Hematopoietic multipotent progenitor cell treated with erythropoietin and hydrocortisone succinate and interleukin-3 and kit ligand, for 6 days (in vitro differentiated cells): ENCODE data around the gene PRSS23.

Experiments
- DNase-seq: peaks from one replicate; pipeline ENCODE4 v3.0.0-alpha.2; 2015

Gene PRSS23

GRCh38 chr11:86790867-86791849, 9.2 kb upstream of the PRSS23 start:
- DNase-seq: no peak

- no peak for DNase-seq
These were observed 8.2 kb upstream of the PRSS23 start for GRCh38 chr11:86792150-86792549.

DNA sequence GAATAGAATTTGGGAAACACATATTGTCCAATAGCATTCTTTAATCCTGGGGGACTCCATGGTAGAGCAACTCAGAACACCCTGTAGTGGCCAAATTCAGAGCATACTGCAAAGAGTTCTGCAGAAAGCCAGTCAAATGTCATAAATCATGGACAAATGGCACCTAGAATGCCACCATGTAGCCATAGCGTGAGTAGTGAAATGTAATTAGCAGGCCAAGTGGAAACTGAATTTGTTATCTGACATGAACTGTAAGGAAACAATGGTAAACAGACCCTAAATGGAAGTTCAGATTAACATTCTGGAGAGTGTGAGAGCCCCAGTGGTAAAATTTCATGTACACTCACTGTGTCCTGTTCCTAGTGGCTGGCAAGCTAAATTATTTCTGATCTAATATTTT, 7.0 kb upstream of the PRSS23 start:
- DNase-seq: peak; percentile 76

DNA sequence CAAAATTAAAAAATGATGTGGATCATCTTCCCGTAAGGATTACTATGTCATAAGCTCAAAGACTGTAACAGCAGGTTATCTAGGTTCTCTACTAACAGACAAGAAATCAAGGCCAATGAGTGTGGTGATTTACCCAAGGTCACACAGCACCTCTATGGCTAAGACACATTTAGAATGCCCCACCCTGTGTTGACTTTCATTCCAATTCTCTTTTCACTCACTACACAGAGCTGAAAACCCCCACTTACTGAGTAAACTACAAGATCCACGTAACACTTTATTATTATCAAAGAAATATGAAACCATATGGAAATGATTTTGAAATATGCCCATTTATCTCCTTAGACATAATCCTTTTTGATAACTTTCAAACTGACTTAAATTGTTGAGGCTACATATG, 4.8 kb upstream of the PRSS23 start:
- DNase-seq: no peak

DNA sequence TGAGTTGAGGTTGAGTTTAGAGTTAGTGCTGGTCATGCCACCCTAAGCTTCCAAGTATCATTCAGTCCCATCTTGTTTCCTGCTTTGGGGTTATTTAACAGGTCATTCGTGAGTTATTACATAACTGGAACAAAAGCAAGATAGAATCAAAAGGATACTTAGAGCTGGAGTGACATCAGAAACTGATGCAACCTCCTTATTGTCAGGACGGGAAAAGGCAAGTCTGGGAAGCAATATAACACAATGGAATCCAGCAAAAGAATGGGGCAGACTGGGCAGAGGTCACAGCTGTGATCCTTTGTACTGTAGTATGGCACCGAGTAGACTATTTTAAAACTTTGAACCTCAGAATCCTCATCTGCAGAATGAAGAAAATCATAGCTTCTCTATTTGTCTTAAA, 4.4 kb upstream of the PRSS23 start:
- no peak for DNase-seq

DNA sequence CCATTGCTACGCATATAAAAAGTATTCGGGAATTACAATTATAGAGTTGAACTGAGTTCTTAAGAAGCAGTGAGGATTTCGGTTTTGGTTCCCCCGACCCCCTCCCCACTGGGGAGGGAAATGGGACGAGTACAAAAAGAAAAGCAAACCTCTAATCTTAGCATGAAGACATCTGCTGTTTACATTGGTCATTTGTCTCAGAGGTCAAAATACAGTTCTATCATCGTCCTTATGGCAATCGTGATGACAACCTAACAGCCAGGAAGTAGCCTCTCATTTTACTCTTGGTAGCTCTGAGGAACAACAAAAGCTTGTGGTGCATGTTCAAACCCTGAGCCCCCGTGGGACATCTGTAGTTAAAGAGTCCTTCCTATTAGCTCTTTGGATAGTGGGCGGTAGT, 3.2 kb upstream of the PRSS23 start:
- no peak for DNase-seq

DNA sequence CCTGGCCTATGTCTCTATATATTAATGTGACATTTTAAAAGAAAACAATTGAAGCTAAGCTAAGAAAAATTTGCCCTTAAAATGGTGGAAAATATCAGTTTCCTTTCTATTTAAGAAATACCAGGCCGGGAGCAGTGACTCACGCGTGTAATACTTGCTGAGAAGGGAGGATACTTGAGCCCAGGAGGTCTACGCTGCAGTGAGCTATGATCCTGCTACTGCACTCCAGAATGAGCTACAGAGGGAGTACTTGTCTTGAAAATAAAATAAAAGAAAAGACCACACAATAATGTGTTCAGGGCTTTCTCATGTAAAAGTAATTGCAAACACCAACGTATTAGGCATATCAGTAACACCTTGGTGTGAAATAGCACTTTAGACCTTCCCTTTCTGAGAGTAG, 1.4 kb upstream of the PRSS23 start:
- no peak for DNase-seq

- DNase-seq: peak; percentile 34
These were observed 664 bp upstream of the PRSS23 start for GRCh38 chr11:86799680-86800075.

DNA sequence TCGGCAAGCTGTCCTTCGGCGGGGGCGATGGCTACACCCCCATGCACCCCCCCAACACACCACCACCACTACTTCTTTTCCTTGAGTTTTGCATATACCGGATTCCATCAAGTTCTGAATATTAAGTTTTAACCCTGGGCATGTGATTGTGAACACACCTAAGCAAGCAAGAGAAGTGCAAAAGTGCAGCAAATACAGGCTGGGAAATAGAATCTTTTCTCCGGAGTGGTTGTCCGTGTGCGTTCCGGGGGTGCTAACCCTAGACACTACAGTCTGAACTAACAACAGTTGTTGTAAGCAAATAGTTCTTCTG, 574 bp downstream of the PRSS23 start:
- DNase-seq: no peak

DNA sequence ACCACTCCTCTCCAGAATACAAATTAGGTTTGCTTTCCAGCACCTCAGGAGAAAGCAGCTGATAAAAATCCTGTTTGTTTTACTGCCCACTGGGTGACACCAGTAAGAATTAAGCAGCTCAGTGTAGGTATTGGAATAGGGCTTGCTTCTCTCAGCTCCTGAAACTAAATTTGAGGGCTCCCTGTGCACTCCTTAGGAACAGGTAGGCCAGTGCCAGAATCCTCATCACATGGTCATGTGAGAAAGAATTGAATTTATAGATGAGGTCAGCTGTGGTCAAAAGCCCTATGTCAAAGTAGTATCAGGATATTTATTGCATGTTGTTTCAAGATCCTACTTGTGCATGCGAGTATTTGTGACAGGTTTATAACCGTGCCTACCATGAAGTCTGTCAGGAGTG, 1.0 kb downstream of the PRSS23 start:
- DNase-seq: no peak

GRCh38 chr11:86802146-86802545, 1.8 kb downstream of the PRSS23 start:
- no peak for DNase-seq

GRCh38 chr11:86802601-86803051, 2.3 kb downstream of the PRSS23 start:
- peak; percentile 82 for DNase-seq

DNA sequence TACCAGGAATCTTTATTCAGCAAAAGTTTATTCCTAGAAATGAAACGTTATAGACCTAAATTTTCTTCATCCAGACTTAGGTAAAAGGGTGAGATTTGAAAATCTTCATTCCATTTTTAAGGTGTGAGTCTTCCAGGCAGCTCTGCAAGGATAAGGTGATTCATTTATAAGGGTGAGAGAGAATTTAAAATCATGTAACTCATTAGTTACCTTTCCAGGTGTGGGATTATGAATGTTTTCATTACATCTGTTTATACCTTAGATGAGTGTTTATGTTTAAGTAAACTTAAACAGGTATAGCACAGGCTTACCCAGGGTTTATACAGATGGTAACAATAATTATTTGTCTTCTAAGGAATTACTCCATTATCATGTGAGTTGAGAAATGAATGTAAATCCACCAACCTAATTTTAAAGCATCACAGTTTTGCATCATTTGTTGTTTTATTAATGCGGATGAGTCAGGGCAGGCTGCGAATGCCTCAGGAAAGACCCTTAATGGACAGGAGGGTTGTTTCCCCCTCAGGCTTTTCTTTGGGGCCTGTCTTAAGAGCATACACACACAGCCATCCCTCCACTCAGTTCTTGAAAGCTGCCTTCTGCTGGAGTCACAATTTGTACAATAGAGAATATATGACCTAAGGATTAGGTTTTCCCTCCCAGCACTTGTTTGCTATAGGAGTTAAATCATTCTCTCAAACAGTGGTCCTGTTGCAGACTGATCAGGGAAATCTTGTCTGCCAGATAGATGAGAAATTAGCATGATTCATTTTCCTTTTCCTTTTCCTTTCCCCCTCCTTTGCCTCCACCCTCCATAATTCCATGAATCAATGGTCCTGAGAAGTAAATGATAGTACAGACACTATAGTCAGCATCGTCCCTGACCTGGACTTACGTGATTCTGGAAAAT, 3.0 kb downstream of the PRSS23 start:
- DNase-seq: no peak

- DNase-seq: no peak
These were observed 4.6 kb downstream of the PRSS23 start for GRCh38 chr11:86804951-86805350.

GRCh38 chr11:86805873-86806310, 5.5 kb downstream of the PRSS23 start:
- DNase-seq: no peak

- DNase-seq: no peak
These were observed 6.6 kb downstream of the PRSS23 start for GRCh38 chr11:86806903-86807302.

DNA sequence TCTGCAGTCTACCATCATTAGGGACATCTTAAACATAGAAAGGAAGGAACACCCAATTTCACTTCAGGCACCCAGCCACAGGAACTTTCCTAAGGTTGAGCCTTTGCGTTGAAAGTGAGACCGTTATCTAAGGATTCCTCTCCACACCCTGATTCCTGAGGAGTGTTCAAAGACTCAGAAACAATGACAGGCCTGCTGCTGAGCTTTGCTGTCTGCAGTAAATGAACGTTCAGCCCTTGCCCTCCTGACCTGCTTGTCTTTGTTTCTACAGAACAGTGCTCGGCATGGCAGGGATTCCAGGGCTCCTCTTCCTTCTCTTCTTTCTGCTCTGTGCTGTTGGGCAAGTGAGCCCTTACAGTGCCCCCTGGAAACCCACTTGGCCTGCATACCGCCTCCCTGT, 7.0 kb downstream of the PRSS23 start:
- no peak for DNase-seq

GRCh38 chr11:86809561-86809960, 9.2 kb downstream of the PRSS23 start:
- no peak for DNase-seq

DNA sequence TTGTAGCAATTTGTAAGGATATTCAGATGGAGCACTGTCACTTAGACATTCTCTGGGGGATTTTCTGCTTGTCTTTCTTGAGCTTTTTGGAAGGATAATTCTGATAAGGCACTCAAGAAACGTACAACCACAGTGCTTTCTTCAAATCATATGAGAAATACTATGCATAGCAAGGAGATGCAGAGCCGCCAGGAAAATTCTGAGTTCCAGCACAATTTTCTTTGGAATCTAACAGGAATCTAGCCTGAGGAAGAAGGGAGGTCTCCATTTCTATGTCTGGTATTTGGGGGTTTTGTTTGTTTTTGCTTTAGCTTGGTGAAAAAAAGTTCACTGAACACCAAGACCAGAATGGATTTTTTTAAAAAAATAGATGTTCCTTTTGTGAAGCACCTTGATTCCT, 9.9 kb downstream of the PRSS23 start:
- DNase-seq: no peak

GRCh38 chr11:86811637-86812321, 11.4 kb downstream of the PRSS23 start:
- DNase-seq: no peak

DNA sequence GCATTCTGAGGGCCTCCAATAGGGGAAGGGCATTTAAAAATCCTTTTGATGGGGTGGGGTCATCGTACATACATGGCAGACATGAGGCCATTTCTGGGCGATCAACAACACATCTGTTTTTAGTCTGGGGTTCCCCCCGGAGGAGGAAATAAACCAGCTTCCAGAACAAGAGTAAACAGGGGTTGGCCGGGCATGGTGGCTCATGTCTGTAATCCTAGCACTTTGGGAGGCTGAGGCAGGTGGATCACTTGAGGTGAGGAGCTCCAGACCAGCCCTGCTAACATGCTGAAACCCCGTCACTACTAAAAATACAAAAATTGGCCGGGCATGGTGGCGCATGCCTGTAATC, 12.0 kb downstream of the PRSS23 start:
- no peak for DNase-seq

DNA sequence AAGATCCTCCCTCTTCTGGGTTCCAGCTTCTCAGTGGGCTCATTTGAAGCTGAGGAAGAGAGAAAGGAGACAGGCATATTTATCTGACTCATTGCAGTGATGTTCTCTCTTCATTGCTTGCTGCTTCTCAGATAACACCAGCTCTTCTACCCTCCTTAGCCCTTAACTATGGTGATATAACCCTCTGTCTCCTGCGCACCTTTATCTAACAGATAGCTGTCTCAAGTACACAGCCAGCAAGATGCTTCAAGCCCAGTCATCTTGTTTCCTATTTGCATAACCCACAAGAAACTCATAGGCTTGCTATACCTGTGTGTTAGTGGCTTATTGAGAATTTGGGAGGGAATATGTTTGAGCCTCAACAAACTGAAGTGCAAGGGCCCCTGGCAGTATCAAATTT, 12.6 kb downstream of the PRSS23 start:
- DNase-seq: no peak

GRCh38 chr11:86814775-86815174, 14.4 kb downstream of the PRSS23 start:
- no peak for DNase-seq
